Stimulated activated CD8-positive, alpha-beta memory T cell treated with anti-CD3 and anti-CD28 coated beads, Interleukin-4, amount 100 ng/mL, for 4 hours (primary cell): ENCODE results near the gene IMMT.
A peak's percentile ranks its signal among the peaks of the same experiment; 100 is the strongest.

Experiments used
- DNase-seq, 2 donors: peaks; one replicate each; pipeline ENCODE4 v3.0.0-alpha.2; 2020; ENCODE audit warnings: low read depth in 2 of 2, low spot score in 1 of 2

The IMMT gene

DNA sequence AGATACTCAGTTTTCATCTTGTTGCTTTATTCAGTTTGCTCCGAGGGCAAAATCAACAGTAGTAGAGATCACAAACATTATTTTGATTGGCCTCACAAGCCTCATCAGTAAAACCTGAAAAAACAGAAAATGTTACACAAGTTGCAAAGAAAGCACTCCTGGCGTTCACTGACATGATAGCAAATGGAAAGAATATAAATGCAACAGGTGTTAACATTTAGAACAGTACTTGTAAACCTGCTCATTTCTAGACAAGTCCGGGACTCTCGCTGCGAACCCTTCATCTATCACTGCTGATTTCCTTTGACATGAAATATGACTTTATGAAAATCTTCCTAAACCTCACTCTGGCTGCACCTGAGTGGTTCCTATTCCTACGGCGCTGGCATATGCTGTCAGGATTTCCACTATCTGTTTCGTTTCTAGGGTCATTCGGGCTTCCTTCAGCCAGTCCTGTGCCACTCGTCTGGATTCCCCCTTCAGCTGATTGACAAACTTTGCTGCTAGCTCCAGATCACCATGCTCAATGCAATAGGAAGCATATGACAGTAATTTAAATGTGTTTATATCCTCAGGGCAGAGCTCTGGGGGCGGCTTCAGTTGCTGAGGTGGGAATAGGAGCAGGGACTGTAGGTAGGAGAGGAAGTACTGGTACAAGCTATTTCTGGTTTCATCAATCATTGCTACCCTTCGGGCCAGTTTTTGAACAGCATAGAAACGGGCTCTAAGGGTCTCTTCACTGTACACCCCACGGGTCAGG, 51.2 kb downstream of the IMMT start:
- no peak for DNase-seq

DNA sequence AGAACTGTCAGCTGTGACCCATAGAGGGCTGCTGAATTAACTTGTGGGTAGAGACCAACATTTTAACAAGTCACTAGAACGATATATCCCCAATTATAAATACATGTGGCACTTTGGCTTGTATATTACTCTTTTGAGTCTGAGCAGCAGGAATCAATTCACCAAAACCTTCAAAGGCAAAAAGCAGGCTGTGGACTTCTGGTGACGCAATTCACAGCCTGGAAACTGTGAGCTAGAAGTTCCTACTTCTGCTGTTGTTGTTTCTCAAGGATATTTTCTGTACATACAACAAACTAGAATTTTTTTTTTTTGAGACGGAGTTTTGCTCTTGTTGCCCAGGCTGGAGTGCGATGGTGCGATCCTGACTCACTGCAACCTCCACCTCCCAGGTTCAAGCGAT, 52.0 kb downstream of the IMMT start:
- DNase-seq: no peak

DNA sequence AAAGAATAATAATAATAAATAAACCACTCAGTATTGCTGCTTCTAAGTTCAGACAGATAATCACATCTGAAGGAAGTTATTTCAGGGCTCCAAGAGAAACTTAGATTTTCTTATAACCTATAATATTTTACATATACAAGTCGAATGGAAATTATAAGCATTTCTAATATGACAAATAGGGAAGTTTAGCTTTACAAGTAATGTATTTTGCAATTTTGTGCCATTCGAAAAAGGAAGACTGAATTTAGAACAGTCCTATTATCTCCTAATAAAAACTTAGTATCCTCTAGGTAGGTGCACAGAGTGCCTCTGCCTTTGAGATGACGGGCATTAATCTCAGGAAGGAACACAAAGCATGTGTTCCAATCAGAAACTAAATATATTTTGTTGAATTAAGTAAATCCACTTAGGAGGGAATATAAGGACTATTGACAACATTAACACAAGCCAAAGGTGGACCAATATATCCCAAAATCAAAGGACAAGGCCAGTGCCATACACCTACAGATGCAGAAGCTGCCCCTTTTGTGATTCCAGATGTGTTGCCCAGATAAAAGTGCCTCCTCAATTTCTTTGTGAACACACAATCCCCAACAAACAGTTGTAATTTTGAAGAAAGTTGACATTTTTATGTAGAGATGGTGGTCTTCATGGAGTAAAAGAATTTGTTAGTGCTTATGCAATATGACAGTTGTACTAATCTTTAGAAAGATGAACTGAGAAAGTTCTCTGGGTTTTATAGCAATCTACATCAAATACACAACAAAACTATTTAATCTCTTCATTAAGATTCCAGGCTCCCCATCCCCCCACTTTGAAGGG, 52.6 kb downstream of the IMMT start:
- DNase-seq: no peak

DNA sequence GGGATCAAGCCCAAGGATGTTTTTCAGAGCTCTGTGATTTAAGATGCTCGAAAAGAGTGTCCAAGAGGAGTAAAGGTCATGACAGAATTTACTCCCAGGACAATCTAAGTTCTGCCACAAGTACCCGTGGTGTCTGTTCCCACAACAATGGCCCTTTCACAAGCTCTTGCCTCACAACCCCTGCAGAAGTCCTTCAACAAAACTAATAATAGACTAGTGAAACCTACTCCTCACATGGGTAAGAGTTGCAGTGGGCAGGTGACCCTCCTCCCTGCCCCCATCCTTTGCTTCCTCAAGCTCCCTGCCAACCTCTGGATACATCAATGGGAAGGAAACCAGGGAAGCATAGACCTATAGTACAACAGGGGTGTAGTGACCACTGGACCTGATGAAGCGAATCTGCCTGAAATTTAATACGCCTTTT, 54.3 kb downstream of the IMMT start:
- DNase-seq: no peak

DNA sequence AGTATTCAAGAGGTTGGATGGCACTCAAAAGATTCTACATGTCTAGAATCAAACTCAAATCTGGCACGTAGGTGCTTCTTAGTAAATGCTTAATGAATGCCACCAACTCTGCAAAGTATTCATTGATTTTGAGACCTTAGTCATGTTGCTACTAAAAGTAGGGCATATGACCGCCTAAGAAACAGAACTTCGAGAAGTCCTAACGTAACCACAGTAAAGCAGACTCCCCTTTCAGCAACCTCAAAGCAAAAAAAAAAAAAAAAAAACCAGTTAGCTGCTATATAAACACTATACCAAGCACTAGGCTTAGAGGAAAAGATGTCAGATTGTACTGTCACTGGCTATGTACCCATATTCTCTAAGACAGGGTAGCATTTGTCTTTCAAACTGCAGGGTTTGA, 55.3 kb downstream of the IMMT start:
- DNase-seq: no peak

DNA sequence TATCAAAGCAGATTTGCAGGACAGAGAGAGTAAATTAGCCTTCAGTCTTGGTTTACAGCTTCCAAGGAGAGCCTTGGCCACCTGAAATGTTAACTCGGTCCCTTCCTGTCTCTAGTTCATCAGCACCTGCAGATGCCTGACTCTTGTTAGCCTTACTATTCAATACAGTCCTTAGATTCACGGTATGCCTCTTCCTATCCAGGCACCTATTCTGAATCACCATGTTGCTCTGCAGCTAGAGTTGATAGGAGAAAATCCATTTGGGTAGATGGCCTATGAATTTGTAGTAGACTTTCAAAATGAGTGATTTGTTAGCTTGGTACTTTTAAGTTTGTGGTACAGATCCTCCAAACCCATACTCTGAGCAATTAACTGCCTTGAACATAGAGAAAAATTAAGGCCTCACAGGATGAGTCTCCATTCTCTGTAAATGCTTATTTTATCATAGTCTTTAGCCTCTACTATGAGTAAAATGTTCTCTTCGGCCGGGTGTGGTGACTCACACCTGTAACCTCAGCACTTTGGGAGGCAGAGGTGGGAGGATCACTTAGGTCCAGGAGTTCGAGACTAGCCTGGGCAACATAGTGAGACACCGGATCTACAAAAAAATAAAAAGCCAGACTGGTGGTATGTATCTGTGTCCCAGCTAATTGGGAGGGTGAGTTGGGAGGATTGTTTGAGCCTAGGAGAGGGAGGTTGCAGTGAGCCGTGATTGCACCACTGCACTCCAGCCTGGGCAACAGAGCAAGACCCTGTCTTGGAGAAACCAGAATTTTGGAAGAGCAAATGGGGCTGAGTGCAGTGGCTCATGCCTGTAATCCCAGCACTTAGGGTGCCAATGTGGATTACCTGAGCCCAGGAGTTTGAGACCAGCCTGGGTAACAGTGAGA, 56.3 kb downstream of the IMMT start:
- no peak for DNase-seq

DNA sequence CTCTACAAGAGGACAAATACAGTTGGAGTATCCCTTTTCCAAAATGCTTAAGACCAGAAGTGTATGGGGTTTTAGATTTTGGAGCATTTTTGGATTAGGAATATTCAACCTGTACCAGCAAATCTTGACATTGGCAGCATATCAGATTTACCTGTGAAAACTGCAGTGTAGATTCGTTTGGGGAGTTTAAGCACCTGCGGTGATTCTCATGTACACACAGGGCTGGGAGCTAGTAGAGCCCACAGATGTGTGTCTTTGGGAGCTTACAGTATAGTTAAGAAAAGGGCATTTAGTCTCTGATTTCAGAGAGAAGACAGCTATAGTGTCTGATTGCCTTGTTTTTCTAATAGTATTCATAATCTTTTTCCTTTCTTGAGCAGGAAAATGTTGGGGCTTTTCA, 59.1 kb downstream of the IMMT start:
- DNase-seq: no peak

DNA sequence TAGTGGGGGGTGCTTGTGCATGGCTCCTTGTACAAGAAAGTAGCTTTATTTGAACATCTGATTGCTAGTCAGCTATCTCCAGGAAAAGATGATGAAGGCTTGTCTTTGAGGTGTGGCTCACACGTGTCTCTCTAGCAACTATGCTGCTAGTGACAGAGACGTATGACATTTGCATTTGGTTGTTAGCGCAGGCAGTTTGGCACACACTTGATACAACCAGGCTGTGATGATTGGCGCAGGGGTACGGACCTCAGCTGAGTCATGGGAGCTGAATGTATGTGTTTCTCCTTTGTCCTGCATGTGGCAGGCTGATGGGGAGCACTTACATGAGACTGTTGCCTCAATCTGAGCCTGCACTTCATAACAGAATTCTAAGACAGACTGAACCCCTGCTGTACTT, 59.6 kb downstream of the IMMT start:
- no peak for DNase-seq

DNA sequence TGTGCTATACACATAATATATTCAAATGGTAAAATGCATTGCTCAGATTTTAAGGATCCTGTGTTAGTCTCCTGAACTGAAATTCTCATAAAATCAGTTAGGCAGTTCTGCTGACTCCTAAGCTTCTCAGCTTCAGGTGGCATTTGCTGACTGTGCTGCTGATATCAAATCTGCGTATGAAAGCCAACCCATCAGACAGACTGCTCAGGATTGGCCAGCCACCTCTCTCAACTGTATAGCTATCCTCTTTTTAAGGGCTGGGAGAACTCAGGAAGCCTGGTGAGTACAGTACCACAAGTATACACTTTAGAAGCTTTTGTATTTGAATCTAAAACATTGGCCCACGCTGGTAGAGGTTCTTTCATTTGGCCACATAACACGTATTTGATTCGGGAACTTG, 60.6 kb downstream of the IMMT start:
- DNase-seq: no peak

DNA sequence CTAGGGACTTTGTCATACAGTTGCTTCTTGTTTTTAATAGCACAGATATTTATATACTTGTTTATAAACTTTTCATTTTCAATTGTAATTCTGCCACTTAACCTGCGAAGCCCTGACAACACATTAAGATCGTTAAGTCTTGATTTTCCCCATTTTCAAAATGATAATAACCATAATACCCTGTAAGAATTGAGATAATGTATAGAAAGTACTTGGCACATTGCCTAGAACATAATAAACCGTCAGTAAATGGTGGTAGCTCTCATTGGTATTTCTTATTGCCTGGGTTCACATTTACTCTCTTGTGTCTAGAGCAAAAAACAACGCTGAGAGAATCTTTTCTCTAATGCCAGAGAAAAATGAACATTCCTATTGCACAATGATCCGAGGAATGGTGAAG, 70.6 kb downstream of the IMMT start:
- no peak for DNase-seq

DNA sequence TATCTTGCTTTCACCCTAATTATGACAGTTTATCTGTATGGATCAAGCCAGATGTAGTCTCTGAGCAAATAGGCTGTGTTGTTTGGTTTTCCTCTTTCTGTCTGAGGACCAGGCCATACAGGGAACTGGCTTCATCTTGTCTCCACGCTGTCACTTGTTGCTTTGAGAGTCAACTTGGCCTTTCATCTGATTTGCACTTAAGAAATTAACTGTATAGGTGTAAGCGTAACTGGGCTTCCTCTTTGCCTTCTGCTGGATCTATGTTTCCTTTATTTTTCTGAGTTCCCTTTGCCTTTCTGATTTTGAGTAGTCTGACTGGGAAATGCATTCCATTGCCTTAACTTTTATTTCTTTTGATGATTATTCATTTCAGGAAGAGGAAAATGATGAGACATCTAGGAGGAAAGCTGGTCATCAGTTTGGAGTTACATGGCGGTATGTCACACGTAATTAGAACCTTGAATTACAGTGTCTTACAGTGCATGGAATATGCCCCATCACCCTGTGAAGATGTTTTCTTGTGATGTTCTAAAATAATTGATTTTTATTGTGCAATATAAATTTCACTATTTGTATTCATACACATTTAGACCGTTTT, 71.8 kb downstream of the IMMT start:
- no peak for DNase-seq

DNA sequence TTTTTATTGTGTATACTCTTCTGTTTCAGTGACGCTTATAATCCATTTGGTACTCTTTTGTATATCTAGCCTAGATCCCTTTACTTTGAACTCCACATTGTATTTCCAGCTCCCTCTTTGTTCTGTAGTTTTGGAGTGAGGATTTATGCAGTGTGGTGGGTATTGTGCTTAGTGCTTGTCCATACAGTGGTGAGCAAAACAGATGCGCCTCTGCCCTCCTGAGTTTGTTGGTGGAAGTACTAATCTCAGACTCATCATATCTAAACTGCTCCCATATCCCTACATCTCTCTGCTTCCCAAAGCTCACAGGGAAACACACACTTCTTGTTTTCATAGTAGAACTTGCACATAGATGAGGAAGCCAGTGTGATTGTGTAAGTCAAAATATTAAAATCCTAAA, 77.1 kb downstream of the IMMT start:
- no peak for DNase-seq

DNA sequence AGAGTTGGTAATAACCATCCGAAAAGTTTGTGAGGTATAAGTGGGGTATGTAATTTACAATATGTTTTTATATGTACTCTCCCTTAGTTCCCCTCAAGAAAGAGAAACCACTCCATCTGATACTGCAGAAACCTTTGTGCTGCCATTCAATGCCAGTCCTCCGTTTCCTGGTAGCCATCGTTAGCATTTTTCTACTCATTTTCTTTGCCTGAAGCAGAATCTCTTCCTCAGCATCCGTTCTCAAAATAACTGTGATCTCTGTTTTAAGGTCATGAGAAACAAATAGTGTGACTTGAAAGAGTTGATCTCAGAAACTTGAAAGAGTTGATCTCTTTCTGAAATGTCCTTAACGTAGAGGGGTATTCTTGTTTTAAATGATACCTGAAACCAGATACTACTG, 88.2 kb downstream of the IMMT start:
- DNase-seq: no peak

DNA sequence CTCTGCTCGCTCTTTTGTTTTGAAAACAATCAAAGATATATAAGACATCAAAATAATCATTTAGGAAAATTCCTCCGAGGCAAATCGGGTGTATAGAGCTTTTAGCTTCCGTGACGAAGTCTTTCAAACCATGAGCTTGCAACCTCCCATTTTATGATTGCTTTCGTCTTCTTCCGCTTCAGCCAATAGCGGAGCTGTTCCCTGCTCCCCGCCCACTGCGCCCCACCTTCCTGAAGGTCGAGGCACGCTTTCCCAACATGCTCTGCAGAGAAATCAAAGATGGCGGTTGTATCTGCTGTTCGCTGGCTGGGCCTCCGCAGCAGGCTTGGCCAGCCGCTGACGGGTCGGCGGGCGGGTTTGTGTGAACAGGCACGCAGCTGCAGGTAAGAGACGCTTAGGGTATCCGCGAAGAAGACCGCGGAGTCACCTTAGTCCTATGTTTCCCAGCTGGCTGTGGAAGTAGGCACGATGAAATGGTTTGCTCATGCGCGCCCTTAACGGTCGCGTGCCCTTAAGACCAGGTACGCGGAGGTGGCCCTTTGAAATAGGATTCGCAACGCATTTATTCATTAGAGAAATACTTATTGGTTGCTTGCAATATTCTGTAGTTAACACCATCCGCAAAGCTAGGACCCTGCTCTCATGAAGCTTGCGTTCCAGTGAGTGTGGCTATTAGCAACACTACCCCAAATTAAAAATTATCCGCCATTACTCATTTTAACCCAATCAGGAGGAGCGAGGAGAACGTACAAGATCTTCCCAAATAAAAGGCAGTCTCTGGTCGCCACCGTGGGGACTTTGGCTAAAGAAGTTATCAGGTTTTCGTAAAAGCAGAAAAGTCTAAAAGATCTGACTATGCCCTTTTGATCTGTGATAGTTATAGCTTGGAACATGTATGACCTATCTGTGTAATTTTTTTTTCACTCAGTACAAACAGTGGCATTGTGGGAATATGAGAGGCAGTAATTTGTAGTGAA, 89.0 kb downstream of the IMMT start, which contains the start of gene PTCD3:
Gene PTCD3, plus strand, starts transcription at position 267 of the 977 bp plus-strand sequence. Its CDS starts 13 bp downstream, at position 280.
- peak; percentile 89 to 93 for DNase-seq

DNA sequence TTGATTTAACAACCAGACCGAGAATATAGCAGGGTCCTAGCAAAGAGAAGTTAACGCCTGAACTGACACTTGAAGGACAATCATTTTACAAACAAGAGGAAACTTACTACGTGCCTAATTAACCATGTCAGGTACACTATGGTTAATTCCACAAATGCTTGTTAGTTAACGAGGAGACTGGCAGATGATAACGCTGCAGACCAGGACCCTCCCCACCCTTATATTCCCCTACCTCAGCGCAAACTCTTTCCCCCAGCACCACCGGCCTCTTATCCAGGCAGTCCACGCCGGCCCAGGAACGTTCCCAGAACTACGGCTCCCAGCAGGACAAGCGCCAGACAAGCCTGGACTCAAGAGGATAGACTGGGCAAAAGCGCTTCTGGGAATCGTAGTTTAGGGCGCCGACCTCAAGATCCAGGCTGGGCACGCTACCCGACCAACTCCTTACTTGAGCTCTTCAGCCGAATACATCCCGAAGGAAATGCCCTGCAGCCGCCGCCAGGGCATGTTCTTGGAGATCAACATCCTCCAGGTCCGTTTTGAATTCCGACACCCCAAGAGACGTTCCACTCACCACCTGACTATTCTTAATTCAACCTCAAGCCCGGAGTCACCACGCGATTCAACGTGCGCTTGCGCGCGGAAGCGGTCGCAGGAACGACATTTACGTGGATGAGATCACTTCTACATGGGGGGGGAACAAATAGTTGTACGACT, 89.9 kb downstream of the IMMT start, which contains the start of gene POLR1A:
Gene POLR1A, minus strand, starts transcription at position 635 of the 717 bp plus-strand sequence. Its CDS starts 110 bp downstream, at position 525.
- DNase-seq: peak; percentile 64 to 69

DNA sequence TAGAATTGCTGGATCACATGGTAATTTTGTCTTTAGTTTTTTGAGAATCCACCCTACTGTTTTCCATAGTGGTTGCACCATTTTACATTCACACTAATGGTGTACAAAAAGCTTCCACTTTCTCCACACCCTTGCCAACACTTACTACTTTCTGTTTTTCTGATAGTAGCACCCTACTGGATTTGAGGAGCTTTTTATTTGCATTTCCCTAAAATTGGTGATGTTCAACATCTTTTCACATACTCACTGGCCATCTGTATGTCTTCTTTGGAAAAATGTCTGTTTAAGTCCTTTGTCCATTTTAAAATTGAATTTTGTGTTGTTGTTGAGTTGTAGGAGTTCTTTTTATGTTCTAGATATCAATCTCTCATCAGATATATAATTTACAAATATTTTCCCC, 93.1 kb downstream of the IMMT start:
- no peak for DNase-seq

DNA sequence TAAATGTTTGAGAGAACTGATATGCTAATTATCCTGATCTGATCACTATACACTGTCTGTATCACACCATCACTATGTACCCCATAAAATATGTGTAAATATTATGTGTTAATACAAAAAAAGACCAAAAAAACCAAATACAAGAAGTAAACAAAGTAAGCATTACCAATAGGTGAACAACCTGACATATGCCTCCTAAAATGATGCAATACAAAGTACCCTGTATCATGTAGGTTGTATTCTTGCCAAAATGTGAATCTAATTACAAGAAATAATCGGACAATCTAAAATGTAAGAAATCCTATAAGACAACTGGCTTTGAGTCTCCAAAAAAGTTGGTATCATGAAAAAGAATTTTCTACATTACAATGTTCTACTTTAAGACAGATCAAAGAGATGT, 97.3 kb downstream of the IMMT start:
- no peak for DNase-seq

DNA sequence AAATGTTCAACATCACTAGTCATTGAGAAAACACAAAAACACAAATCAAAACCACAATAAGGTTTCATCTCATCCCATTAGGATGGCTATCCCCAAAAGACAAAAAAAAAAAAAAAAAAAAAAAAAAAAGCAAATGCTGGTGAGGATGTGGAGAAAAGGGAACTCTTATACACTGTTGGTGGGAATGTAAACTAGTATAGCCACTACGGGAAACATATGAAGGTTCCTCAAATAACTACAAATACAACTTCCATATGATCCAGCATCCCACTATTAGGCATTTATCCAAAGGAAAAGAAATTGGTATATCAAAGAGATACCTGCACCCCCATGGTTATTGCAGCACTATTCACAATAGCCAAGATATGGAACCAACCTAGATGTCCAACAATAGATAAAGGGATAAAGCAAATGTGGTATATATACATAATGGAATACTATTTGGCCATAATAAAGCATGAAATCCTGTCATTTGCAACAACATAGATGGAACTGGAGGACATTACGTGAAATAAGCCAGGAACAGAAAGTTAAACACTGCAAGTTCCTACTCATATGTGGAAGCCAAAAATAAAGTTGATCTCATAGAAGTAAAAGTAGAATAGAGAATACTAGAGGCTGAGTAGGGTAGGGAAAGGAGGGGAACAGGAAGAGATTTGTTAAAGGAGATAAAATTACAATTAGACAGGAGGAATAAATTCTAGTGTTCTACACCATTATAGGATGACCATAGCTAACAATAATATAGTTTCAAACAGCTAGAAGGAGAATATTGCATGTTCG, 98.0 kb downstream of the IMMT start:
- DNase-seq: no peak
